VCaP (cell line): Measurements from ENCODE around the gene PSMD10.

Experiments
- H3K27ac ChIP-seq: fragments of 450-650 bp; 2 replicates; pipeline ENCODE4 v1.5.1; 2017
- CTCF ChIP-seq: fragments of 450-650 bp; conservative IDR thresholded peaks from 2 replicates; pipeline ENCODE4 v1.5.1; 2017; ENCODE audit warnings: mild to moderate bottlenecking, moderate library complexity

Gene PSMD10

GRCh38 chrX:108053218-108053617, 38.1 kb downstream of the PSMD10 start:
- TF ChIP-seq CTCF, result no peak
- no peak overlapping the region for H3K27ac ChIP-seq

GRCh38 chrX:108049649-108050048, 41.7 kb downstream of the PSMD10 start:
- H3K27ac ChIP-seq, result no peak overlapping the region
- TF ChIP-seq CTCF, result no peak

- TF ChIP-seq CTCF, result no peak
- H3K27ac ChIP-seq, result no peak within 1 kb of the TSS
These were observed 46.6 kb downstream of the PSMD10 start, which contains the start of gene VSIG1 for GRCh38 chrX:108044554-108045256. VSIG1 (plus strand) TSS chrX:108045065; CDS start chrX:108045131, 66 bp downstream.

GRCh38 chrX:108036298-108036973, 54.9 kb downstream of the PSMD10 start:
- H3K27ac ChIP-seq, result no peak overlapping the region
- no peak for TF ChIP-seq CTCF

- H3K27ac ChIP-seq, result no peak overlapping the region
- no peak for TF ChIP-seq CTCF
These were observed 56.6 kb downstream of the PSMD10 start for GRCh38 chrX:108034725-108035124.
